Measurements from ENCODE around the gene TSPAN4.

The TSPAN4 gene

GRCh38 chr11:842370-843002, at the start of gene TSPAN4, which contains the start of gene POLR2L:
Gene TSPAN4 (plus strand): TSS chr11:842852. CDS start chr11:850305, 7,453 bp downstream.
Gene POLR2L (minus strand): TSS chr11:842529. CDS start chr11:842508, 21 bp downstream.
- peak; percentile 92 for DNase-seq (ENCODE audit: low spot score)

GRCh38 chr11:792873-793272, 49.8 kb upstream of the TSPAN4 start:
- no peak for DNase-seq (ENCODE audit: low spot score)

GRCh38 chr11:793556-793955, 49.1 kb upstream of the TSPAN4 start:
- no peak for DNase-seq (ENCODE audit: low spot score)

- no peak for DNase-seq (ENCODE audit: low spot score)
These were observed 48.5 kb upstream of the TSPAN4 start for GRCh38 chr11:794013-794765.

GRCh38 chr11:794766-795633, 47.7 kb upstream of the TSPAN4 start:
- peak; percentile 61 for DNase-seq (ENCODE audit: low spot score)

- peak; percentile 96 for DNase-seq (ENCODE audit: low spot score)
These were observed 46.8 kb upstream of the TSPAN4 start for GRCh38 chr11:795634-796564.

- no peak for DNase-seq (ENCODE audit: low spot score)
These were observed 45.9 kb upstream of the TSPAN4 start for GRCh38 chr11:796565-797295.

- peak; percentile 77 for DNase-seq (ENCODE audit: low spot score)
These were observed 45.2 kb upstream of the TSPAN4 start for GRCh38 chr11:797296-798092.

GRCh38 chr11:798093-798713, 44.4 kb upstream of the TSPAN4 start, which contains the start of gene SLC25A22:
Gene SLC25A22 (minus strand): TSS chr11:798281. CDS start chr11:795006, 3,275 bp downstream.
- peak; percentile 84 for DNase-seq (ENCODE audit: low spot score)

GRCh38 chr11:799641-800316, 42.9 kb upstream of the TSPAN4 start:
- no peak for DNase-seq (ENCODE audit: low spot score)

- DNase-seq (ENCODE audit: low spot score), result no peak
These were observed 42.2 kb upstream of the TSPAN4 start for GRCh38 chr11:800473-800872.

GRCh38 chr11:801097-801780, 41.4 kb upstream of the TSPAN4 start:
- no peak for DNase-seq (ENCODE audit: low spot score)

- no peak for DNase-seq (ENCODE audit: low spot score)
These were observed 40.5 kb upstream of the TSPAN4 start for GRCh38 chr11:802018-802617.

- DNase-seq (ENCODE audit: low spot score), result no peak
These were observed 39.8 kb upstream of the TSPAN4 start for GRCh38 chr11:802693-803466.

- DNase-seq (ENCODE audit: low spot score), result no peak
These were observed 39.2 kb upstream of the TSPAN4 start for GRCh38 chr11:803467-803742.

GRCh38 chr11:803770-804598, 38.7 kb upstream of the TSPAN4 start:
- no peak for DNase-seq (ENCODE audit: low spot score)

Data from kidney tubule cell (primary cell).